Stomach smooth muscle (tissue), 2 donors: ENCODE measurements around the gene PSMD13.
A peak's percentile ranks its signal among the peaks of the same experiment; 100 is the strongest.
"Not testable (repeated sequence)": the region's sequence is repeated elsewhere in the genome, so short reads cannot be mapped to it uniquely, and the experiment has no call there.

Experiments
- H3K27ac ChIP-seq: one replicate; pipeline ENCODE4 v1.7.0; 2013; ENCODE audit warnings: mild to moderate bottlenecking, low read length, inconsistent platforms
- H3K27me3 ChIP-seq, 2 donors: one replicate each; pipeline ENCODE4 v1.7.0; 2013; ENCODE audit warnings: low read length in 2 of 2; ENCODE audit not compliant: insufficient read depth in 2 of 2, control insufficient read depth in 1 of 2
- H3K36me3 ChIP-seq, 2 donors: one replicate each; pipeline ENCODE4 v1.7.0; 2013; ENCODE audit warnings: low read length in 2 of 2; ENCODE audit not compliant: control insufficient read depth in 2 of 2, insufficient read depth in 2 of 2
- H3K4me1 ChIP-seq: one replicate; pipeline ENCODE4 v1.7.0; 2013; ENCODE audit warnings: low read length; ENCODE audit not compliant: control insufficient read depth, insufficient read depth
- H3K4me3 ChIP-seq, 2 donors: one replicate each; pipeline ENCODE4 v1.7.0; 2013; ENCODE audit warnings: low read length in 2 of 2
- H3K9ac ChIP-seq, 2 donors: one replicate each; pipeline ENCODE4 v1.7.0; 2013; ENCODE audit warnings: low read length in 2 of 2, mild to moderate bottlenecking in 1 of 2
- H3K9me3 ChIP-seq, 2 donors: one replicate each; pipeline ENCODE4 v1.7.0; 2013; ENCODE audit warnings: low read length in 2 of 2; ENCODE audit not compliant: control insufficient read depth in 2 of 2
- donor health status: healthy.
- donor health status: Pancreatic carcinoma.

PSMD13 gene

GRCh38 chr11:267491-267994 is 30.8 kb downstream of the PSMD13 start:
- H3K27ac ChIP-seq = no peak overlapping the region
- H3K27me3 ChIP-seq = peaks cover 7 to 8% of the 10 kb centered on the region in 2 donors
- no peaks in the 10 kb centered on the region for H3K4me1 ChIP-seq
- H3K36me3 ChIP-seq = no peaks in the 10 kb centered on the region
- H3K9ac ChIP-seq = no peak overlapping the region
- no peaks in the 10 kb centered on the region for H3K9me3 ChIP-seq
- H3K4me3 ChIP-seq = peak overlapping the region in 1 of 2 donors; percentile 35

GRCh38 chr11:268716-269145 is 32.0 kb downstream of the PSMD13 start:
- H3K4me1 ChIP-seq, H3K36me3 ChIP-seq, H3K9me3 ChIP-seq, H3K4me3 ChIP-seq, H3K9ac ChIP-seq, H3K27ac ChIP-seq, H3K27me3 ChIP-seq: not testable (repeated sequence)

DNA sequence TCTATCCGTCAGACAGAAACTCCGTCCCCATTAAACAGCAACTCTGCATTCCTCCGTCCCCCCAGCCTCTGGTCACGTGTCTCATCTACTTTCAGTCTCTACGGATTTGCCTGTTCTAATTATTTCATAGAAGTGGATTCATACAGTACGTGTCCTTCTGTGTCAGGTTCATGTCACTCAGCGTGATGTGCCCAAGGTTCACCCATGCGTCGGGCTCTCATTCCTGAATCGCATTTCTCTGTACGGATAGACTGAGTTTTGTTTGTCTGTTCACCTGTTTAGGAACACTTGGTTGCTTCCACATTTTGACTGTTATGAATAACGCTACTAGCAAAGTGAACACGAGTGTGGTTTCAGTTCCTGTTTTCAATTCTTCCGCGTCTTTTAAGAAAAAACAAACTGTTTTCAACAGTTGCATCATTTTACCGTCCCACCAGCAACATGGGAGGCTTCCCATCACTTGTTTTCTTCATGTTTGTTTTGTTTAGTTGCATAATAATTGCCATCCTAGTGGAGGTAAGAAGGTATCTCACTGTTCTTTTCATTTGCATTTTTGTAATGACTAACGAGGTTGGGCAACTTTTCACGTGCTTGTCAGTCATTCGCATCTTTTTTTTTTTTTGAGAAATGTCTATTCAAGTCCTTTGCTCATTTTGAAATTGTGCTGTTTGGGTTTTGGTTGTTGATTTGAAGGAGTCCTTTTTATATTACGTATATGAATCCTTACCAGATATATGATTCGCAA is 32.5 kb downstream of the PSMD13 start:
- no peaks in the 10 kb centered on the region for H3K36me3 ChIP-seq
- H3K9me3 ChIP-seq = no peaks in the 10 kb centered on the region
- no peak overlapping the region for H3K4me3 ChIP-seq
- H3K27ac ChIP-seq = no peak overlapping the region
- H3K27me3 ChIP-seq = peaks cover 7 to 8% of the 10 kb centered on the region in 2 donors
- no peaks in the 10 kb centered on the region for H3K4me1 ChIP-seq
- H3K9ac ChIP-seq = no peak overlapping the region

DNA sequence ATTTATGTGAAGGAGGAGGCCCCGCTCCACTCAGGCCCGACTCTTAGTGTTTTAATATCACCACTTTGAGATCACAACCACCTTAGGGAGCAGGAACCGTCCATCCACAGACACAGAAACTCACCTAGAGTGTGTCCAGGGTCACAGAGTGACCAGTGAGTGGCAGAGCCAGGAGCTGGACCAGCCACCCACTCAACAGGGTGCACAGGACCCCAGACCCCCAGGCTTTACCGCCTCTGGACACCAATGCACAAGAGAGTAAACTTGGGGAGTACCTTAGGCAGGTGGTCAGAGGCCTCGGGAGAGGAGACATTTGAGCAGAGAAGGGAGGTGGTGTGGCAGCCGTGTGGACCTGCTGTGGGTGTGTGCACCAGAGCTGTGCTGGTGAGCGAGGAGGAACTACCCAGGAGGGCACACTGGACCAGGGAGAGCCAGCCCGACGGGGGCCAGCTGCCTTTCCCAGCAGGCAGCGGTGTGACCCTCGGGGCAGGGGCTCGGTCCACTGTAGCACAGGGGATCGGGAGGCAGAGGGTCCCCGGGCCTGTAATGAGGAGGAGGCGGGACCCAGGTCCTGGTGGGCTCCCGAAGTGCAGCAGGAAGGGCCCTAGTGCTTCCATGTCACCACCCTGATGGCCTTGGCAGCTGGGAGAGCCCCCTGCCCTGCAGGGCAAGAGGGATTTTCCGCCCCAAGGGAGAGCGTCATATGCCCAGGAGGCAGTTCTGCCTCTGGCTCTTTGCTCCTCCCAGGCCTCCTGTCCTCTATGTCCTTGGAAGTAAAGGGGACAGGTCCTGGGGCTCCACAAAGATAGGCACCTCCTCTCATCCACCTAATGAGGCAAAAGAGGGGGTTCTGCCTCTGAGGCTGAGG is 33.9 kb downstream of the PSMD13 start:
- Histone ChIP-seq H3K4me1 (no peaks in the 10 kb centered on the region), H3K27ac (no peak overlapping the region)

DNA sequence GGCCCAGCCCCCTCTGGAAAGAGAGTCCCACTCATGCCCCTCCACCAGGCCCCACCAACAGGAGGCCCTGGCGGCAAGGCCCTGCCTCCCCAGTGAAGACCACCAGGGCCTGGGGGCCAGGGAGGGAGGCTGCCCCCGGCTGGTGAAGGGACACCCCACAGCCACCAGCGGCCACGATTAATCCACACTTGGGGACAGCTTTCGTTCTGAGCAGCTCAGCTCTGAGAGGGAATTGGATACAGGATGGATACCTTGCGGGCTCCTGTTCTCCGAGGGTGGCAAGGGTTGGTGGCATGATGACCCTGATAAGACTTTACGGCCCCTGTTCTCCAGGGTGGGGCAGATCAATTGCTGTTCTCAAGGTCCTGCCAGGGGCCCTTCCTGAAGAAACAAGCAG is 34.5 kb downstream of the PSMD13 start:
- H3K9ac ChIP-seq = no peak overlapping the region
- H3K4me3 ChIP-seq = no peak overlapping the region
- no peaks in the 10 kb centered on the region for H3K4me1 ChIP-seq
- H3K9me3 ChIP-seq = no peaks in the 10 kb centered on the region
- H3K27ac ChIP-seq = no peak overlapping the region
- H3K36me3 ChIP-seq = no peaks in the 10 kb centered on the region
- H3K27me3 ChIP-seq = peaks cover 7 to 8% of the 10 kb centered on the region in 2 donors

More for the DNA sequence above, 33.9 kb downstream of the PSMD13 start:
- Histone ChIP-seq H3K27me3 (peaks cover 7 to 8% of the 10 kb centered on the region in 2 donors), H3K4me3 (no peak overlapping the region), H3K9ac (no peak overlapping the region), H3K9me3 (no peaks in the 10 kb centered on the region), H3K36me3 (no peaks in the 10 kb centered on the region)

- Histone ChIP-seq H3K4me1 (no peaks in the 10 kb centered on the region), H3K27ac (no peak overlapping the region), H3K36me3 (no peaks in the 10 kb centered on the region), H3K9me3 (no peaks in the 10 kb centered on the region), H3K4me3 (no peak overlapping the region), H3K9ac (no peak overlapping the region), H3K27me3 (peaks cover 7 to 8% of the 10 kb centered on the region in 2 donors)
Observed at GRCh38 chr11:272195-272930, 35.6 kb downstream of the PSMD13 start.

DNA sequence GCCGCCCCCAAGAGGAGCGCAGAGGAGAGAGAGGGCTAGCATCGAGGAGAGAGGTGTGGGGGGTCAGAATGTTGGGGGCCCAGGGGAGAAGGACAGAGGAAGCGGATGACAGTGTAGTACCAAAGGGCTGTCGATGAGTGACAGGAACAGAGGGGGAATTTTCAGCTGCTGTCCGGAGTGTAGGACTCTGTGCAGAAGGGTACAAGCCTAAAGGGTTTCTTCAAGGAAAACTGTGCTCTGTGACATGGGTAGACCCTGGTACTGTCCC is 36.1 kb downstream of the PSMD13 start:
- H3K9me3 ChIP-seq = no peaks in the 10 kb centered on the region
- H3K9ac ChIP-seq = no peak overlapping the region
- no peak overlapping the region for H3K27ac ChIP-seq
- H3K4me1 ChIP-seq = no peaks in the 10 kb centered on the region
- H3K36me3 ChIP-seq = no peaks in the 10 kb centered on the region
- no peak overlapping the region for H3K4me3 ChIP-seq
- H3K27me3 ChIP-seq = peaks cover 7 to 8% of the 10 kb centered on the region in 2 donors

- Histone ChIP-seq H3K4me1 (peaks cover 16% of the 10 kb centered on the region), H3K9ac (no peak overlapping the region), H3K36me3 (no peaks in the 10 kb centered on the region), H3K4me3 (no peak overlapping the region), H3K27me3 (peaks cover 18 to 27% of the 10 kb centered on the region in 2 donors), H3K27ac (no peak overlapping the region), H3K9me3 (no peaks in the 10 kb centered on the region)
Observed at GRCh38 chr11:276219-276618, 39.4 kb downstream of the PSMD13 start.

GRCh38 chr11:278001-278951 is 41.5 kb downstream of the PSMD13 start, which contains the start of gene NLRP6:
NLRP6 (plus strand) TSS chr11:278407; CDS start chr11:278570, 163 bp downstream.
- H3K4me1 ChIP-seq = peaks cover 19% of the 10 kb centered on the region
- H3K27me3 ChIP-seq = peaks cover 36 to 46% of the 10 kb centered on the region in 2 donors
- no peaks in the 10 kb centered on the region for H3K36me3 ChIP-seq
- H3K27ac ChIP-seq = no peak within 1 kb of the TSS
- no peak within 1 kb of the TSS for H3K9ac ChIP-seq
- no peaks in the 10 kb centered on the region for H3K9me3 ChIP-seq
- H3K4me3 ChIP-seq = no peak within 1 kb of the TSS
